VCaP (cell line): ENCODE data around the gene TAGLN3.
"Not testable (repeated sequence)": the region's sequence is repeated elsewhere in the genome, so short reads cannot be mapped to it uniquely, and the experiment has no call there.

Source experiments
- H3K27ac ChIP-seq: fragments of 450-650 bp; 2 replicates; pipeline ENCODE4 v1.5.1; 2017
- CTCF ChIP-seq: fragments of 450-650 bp; conservative IDR thresholded peaks from 2 replicates; pipeline ENCODE4 v1.5.1; 2017; ENCODE audit warnings: mild to moderate bottlenecking, moderate library complexity

Gene TAGLN3

GRCh38 chr3:112027142-112027541 lies 28.4 kb downstream of the TAGLN3 start:
- no peak for TF ChIP-seq CTCF
- H3K27ac ChIP-seq, result no peak overlapping the region

GRCh38 chr3:112027826-112028225 lies 29.1 kb downstream of the TAGLN3 start:
- TF ChIP-seq CTCF, result no peak
- H3K27ac ChIP-seq, result no peak overlapping the region

GRCh38 chr3:112030901-112031300 lies 32.2 kb downstream of the TAGLN3 start:
- no peak overlapping the region for H3K27ac ChIP-seq
- no peak for TF ChIP-seq CTCF

DNA sequence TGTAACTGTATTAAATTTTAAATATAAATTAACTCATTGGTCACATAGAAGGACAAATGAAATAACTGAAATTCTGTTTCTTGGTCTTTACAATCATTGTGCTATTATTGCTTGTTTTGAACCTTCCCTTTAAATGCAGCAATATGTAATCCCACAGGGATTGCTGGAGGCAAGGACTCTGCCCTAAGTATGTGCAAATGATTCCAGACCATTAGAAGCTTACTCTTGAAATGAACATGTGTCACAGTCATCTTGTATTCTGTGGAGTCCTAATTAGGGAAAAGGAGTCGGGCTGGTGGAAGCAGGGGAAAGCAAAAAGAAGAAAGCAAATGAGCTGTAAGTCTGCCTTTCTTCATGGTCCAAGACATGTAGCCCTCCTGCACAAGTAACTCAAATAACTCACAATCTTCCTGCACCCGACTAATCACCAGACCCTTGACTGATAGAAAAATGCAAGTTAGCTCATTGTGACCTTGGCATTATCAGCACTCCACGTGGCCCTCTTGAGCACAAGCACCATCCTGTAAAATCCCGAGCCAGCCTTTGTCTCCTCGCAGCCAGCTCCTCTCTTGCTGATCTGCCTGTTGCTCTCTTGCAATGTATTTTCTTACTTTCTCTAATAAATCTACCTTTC lies 33.5 kb downstream of the TAGLN3 start:
- TF ChIP-seq CTCF, result no peak

DNA sequence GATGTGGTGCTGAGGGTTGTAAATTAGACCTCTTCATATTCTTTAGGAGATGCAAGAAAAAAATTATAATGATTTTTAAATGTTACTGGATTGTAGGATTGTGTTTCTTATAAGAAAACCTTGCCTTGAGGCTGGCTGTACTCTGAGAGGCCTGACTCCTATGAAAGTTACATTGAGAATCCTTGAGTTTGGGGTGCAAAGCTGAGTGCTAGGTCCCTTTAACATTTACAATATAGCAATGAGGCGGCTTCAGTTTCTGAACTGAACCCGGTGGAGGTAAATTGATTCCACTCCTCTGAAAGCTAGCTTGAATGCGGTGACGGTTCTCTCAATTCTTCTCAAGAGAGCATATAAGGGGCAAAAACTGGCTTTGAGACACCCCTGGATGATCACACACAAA lies 35.7 kb downstream of the TAGLN3 start, which contains the start of gene TMPRSS7:
TSS of gene TMPRSS7 (plus strand) at position 301 of the 400 bp plus-strand sequence. CDS start 110 bp downstream, outside the sequence.
- no peak for TF ChIP-seq CTCF
- H3K27ac ChIP-seq, result no peak within 1 kb of the TSS

More for the DNA sequence above, 33.5 kb downstream of the TAGLN3 start:
- H3K27ac ChIP-seq, result no peak overlapping the region

DNA sequence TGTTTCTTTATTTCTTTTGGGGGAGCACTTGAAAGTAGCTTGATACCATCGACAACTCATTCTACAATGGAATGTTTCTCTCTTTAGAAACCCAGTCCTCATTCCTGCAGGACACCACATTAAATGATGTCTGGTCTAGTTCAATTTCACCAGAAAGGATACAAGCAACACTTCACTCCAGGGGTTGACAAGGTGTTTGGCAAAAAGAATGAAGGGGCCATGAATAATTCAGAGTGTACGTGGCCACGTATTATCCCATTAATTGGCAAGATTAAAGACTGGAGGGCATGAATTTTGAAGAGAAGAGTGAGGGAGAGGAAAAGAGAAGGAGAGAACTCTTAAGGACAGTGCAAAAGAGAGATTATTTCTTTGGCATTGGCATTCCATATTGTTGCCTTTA lies 36.5 kb downstream of the TAGLN3 start:
- no peak overlapping the region for H3K27ac ChIP-seq

DNA sequence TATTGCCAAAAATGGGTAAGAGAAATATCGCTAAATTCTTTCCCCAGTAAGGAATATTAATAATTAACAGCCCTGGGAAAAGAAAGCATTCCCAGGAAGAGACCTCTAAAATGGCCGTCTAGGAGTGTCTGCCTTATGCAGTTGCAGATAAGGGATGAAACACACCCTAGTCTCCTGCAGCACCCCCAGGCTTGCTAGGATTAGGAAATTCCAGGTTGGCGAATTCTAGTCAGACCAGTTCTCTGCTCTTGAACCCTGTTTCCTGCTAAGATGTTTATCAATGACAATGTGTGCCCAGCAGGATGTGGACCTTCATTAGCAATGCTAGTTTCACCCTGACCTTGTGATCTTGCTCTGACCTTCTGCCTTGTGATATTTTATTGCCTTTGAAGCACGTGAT lies 38.5 kb downstream of the TAGLN3 start:
- H3K27ac ChIP-seq, result not testable (repeated sequence)

More for the DNA sequence above, 36.5 kb downstream of the TAGLN3 start:
- TF ChIP-seq CTCF, result no peak

GRCh38 chr3:112038863-112039262 lies 40.1 kb downstream of the TAGLN3 start:
- H3K27ac ChIP-seq, result no peak overlapping the region
- TF ChIP-seq CTCF, result no peak
